Natural killer cell (primary cell): Measurements from ENCODE around the gene CACNA1A. TPM values are rescaled to one million over a fixed set of nuclear protein-coding genes. Genes with fewer than 3 reads are reported as not detected.

ENCODE experiments used
- ATAC-seq, 3 donors: fragments of 150-1000 bp in 2 of 3; fragments of 200-7000 bp in 1 of 3; cut with Tn5 transposase; 1 replicate in 1 of 3; 2 replicates in 2 of 3; pipeline ENCODE4 v1.10.0; 2021; ENCODE audit warnings: mild to moderate bottlenecking in 2 of 3, moderate library complexity in 2 of 3
- DNase-seq, 2 donors: peaks; one replicate each; pipeline versions ENCODE4 v3.0.0 to v3.0.0-alpha.2; 2013 to 2021; ENCODE audit warnings: mixed read lengths in 1 of 2
- H3K27ac ChIP-seq: one replicate; pipeline ENCODE4 v1.5.1; 2013; ENCODE audit warnings: mild to moderate bottlenecking, low read length
- H3K27me3 ChIP-seq: one replicate; pipeline ENCODE4 v1.6.1; 2013; ENCODE audit warnings: low read length; ENCODE audit not compliant: control insufficient read depth, insufficient read depth
- H3K36me3 ChIP-seq: one replicate; pipeline ENCODE4 v1.6.1; 2013; ENCODE audit warnings: low read length; ENCODE audit not compliant: control insufficient read depth, insufficient read depth
- H3K4me1 ChIP-seq: one replicate; pipeline ENCODE4 v1.6.1; 2013; ENCODE audit warnings: low read length; ENCODE audit not compliant: control insufficient read depth, insufficient read depth
- H3K4me3 ChIP-seq: one replicate; pipeline ENCODE4 v1.5.1; 2013; ENCODE audit warnings: low read length
- H3K9me3 ChIP-seq: one replicate; pipeline ENCODE4 v1.6.1; 2013; ENCODE audit warnings: low read length; ENCODE audit not compliant: control insufficient read depth, insufficient read depth
- H3K27ac Mint-ChIP-seq, 2 donors: one replicate each; pipeline ENCODE4 v1.8.0; 2022; ENCODE audit warnings: mild to moderate bottlenecking in 2 of 2, mixed read lengths in 2 of 2, moderate library complexity in 1 of 2
- H3K27me3 Mint-ChIP-seq, 2 donors: one replicate each; pipeline ENCODE4 v1.8.0; 2022; ENCODE audit warnings: low read depth in 2 of 2, mixed read lengths in 2 of 2
- H3K36me3 Mint-ChIP-seq: one replicate; pipeline ENCODE4 v1.8.0; 2022; ENCODE audit warnings: mixed read lengths
- H3K4me1 Mint-ChIP-seq, 2 donors: one replicate each; pipeline ENCODE4 v1.8.0; 2022; ENCODE audit warnings: mixed read lengths in 2 of 2
- H3K4me3 Mint-ChIP-seq: one replicate; pipeline ENCODE4 v1.8.0; 2022; ENCODE audit warnings: mild to moderate bottlenecking, moderate library complexity, mixed read lengths
- H3K9me3 Mint-ChIP-seq, 2 donors: one replicate each; pipeline ENCODE4 v1.8.0; 2022; ENCODE audit warnings: mixed read lengths in 2 of 2
- WGBS: methylation state at CpG from one replicate; pipeline ENCODE4 v1.1.7; 2013; ENCODE audit warnings: missing lambda C conversion rate; ENCODE audit not compliant: insufficient coverage; 5-methylcytosine and 5-hydroxymethylcytosine counted together
- intact Hi-C: fragments of 100-400 bp; cut with micrococcal nuclease; formaldehyde crosslinking; loops from one replicate; pipeline ENCODE4 v1.14.2; 2022
- total RNA-seq, 4 donors: library from RNA; stranded (reverse); fragments of 120-200 nt in 1 of 4; gene quantifications; one replicate each; pipeline versions ENCODE4 v1.2.3 to v1.2.4, GENCODE V29; 2013 to 2022
- TF ChIP-seq, protein P1 (sequence below): fragments of 200-600 bp; IDR thresholded peaks from one replicate; pipeline ENCODE4 v1.8.0; 2022; ENCODE audit warnings: antibody characterized with exemption

The CACNA1A gene
- total RNA-seq, 3 donors from 2014 or later (not counting 1 experiment from before 2014, with no cell fraction given): 0.59 to 0.85 (median 0.75) TPM

DNA sequence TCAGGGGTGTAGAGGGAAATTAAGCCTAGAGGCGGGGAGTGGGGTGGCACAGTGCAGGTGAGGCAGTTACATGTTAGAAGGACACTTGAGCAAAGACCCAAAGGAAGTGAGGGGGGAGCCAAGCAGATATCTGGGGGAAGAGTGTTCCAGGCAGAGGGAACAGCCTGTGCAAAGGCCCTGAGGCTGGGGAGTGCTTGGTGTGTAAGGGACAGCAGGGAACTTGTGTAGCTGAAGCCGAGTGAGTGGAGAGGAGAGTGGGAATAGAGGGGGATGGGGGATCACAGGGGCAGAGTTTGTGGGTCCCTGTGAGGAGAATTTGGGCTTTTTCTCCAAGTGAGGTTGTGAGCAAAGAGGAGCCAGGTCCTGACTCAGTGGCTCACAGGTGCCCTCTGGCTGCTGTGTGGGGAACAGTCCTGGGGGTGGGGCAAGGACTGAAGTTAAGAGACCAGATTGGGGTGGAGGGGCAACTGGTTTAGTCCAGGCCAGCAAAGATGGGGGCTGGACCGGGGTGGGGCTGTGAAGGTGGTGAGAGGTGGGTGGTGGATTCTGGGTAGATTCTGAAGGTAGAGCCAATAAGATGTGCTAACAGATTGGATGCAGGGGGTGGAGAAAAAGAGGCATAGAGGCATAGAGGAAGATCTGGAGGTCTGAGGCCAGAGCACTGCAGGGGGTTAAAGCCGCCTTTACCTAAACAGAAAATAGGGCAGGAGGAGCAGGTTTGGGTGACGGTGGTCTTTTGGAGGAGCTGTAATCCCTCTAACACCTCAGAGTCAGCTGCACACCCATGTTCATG is 75.3 kb downstream of the CACNA1A start:
- Mint-ChIP-seq H3K36me3 (no peaks in the 10 kb centered on the region), H3K27me3 (peaks cover 0 to 7% of the 10 kb centered on the region in 2 donors), H3K4me3 (no peak overlapping the region), H3K27ac (no peak overlapping the region), H3K4me1 (no peaks in the 10 kb centered on the region), H3K9me3 (no peaks in the 10 kb centered on the region)
- no peaks in the 10 kb centered on the region for H3K9me3 ChIP-seq
- H3K4me3 ChIP-seq: no peak overlapping the region
- peak; percentile 59 to 75 (median 61) for ATAC-seq
- 78% methylated on average over 4 of the region's 5 CpGs for WGBS
- peaks cover 2% of the 10 kb centered on the region for H3K27me3 ChIP-seq
- peak; percentile 24 to 67 for DNase-seq
- H3K4me1 ChIP-seq: no peaks in the 10 kb centered on the region
- intact Hi-C loops: loop anchor here (1.0 kb wide), 1 partner anchor 154 kb away; no protein-coding TSS in a partner anchor
- no peaks in the 10 kb centered on the region for H3K36me3 ChIP-seq
- no peak overlapping the region for H3K27ac ChIP-seq
- TF ChIP-seq, protein P1, sequence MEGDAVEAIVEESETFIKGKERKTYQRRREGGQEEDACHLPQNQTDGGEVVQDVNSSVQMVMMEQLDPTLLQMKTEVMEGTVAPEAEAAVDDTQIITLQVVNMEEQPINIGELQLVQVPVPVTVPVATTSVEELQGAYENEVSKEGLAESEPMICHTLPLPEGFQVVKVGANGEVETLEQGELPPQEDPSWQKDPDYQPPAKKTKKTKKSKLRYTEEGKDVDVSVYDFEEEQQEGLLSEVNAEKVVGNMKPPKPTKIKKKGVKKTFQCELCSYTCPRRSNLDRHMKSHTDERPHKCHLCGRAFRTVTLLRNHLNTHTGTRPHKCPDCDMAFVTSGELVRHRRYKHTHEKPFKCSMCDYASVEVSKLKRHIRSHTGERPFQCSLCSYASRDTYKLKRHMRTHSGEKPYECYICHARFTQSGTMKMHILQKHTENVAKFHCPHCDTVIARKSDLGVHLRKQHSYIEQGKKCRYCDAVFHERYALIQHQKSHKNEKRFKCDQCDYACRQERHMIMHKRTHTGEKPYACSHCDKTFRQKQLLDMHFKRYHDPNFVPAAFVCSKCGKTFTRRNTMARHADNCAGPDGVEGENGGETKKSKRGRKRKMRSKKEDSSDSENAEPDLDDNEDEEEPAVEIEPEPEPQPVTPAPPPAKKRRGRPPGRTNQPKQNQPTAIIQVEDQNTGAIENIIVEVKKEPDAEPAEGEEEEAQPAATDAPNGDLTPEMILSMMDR: peak; percentile 33

DNA sequence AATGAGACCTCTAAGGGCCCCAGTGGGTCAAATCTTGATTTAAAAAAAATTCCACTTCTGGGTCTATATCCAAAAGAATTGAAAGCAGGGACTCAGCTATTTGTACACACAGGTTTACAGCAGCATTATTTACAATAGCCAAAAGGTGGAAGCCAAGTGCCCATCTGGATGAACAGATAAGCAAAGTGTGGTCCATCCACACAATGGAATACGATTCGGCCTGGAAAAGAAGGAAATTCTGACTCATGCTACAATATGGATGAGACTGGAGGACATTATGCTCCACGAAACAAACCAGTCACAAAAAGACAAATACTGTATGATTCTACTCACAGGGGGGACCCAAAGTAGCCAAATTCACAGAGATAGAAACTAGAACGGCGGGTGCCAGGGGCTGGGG is 76.7 kb downstream of the CACNA1A start:
- Mint-ChIP-seq H3K9me3 (no peaks in the 10 kb centered on the region), H3K36me3 (no peaks in the 10 kb centered on the region), H3K27ac (no peak overlapping the region), H3K27me3 (peaks cover 0 to 7% of the 10 kb centered on the region in 2 donors), H3K4me3 (no peak overlapping the region), H3K4me1 (no peaks in the 10 kb centered on the region)
- no peaks in the 10 kb centered on the region for H3K36me3 ChIP-seq
- ATAC-seq (no peak), DNase-seq (no peak)
- 7% methylated on average over 2 of the region's 5 CpGs for WGBS
- TF ChIP-seq, protein P1: no peak
- intact Hi-C loops: no loop called here
- peaks cover 7% of the 10 kb centered on the region for H3K9me3 ChIP-seq
- no peak overlapping the region for H3K27ac ChIP-seq
- peaks cover 2% of the 10 kb centered on the region for H3K27me3 ChIP-seq
- H3K4me3 ChIP-seq: no peak overlapping the region
- no peaks in the 10 kb centered on the region for H3K4me1 ChIP-seq

DNA sequence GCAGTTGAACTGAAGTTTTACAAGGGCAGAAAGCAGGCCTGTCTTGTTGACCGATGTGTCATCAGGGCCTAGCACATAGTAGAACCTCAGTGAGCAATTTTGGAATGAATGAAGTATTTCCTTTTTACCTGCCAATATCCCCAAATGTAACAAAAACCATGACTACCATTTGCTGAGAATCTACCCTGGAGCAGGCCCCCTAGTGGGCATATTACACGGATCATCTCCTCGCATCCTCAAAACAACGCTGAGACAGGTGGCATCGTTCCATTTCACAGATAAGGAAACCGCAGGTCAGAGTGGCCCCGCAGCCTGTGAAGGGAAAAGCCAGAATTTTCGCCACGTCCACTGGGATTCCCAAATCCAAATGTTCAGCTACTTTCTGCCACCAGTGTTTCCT is 77.9 kb downstream of the CACNA1A start:
- Histone ChIP-seq H3K27me3 (peaks cover 2% of the 10 kb centered on the region), H3K27ac (no peak overlapping the region), H3K4me3 (no peak overlapping the region), H3K9me3 (peaks cover 7% of the 10 kb centered on the region), H3K4me1 (no peaks in the 10 kb centered on the region), H3K36me3 (no peaks in the 10 kb centered on the region)
- no peak for ATAC-seq
- Mint-ChIP-seq H3K27ac (no peak overlapping the region), H3K36me3 (no peaks in the 10 kb centered on the region), H3K9me3 (no peaks in the 10 kb centered on the region), H3K27me3 (peaks cover 0 to 7% of the 10 kb centered on the region in 2 donors), H3K4me1 (no peaks in the 10 kb centered on the region), H3K4me3 (no peak overlapping the region)
- intact Hi-C loops: no loop called here
- TF ChIP-seq, protein P1: peak; percentile 37
- WGBS: 44% methylated on average over 9 of the region's 9 CpGs
- DNase-seq: peak in 1 of 2 donors; percentile 34
